ENCODE data around the gene KIF16B. TPM values are rescaled to one million over a fixed set of nuclear protein-coding genes. Genes with fewer than 3 reads are reported as not detected.

Gene KIF16B
- total RNA-seq, 6 donors from 2014 or later = 18.4 to 114 (median 26.3) TPM

DNA sequence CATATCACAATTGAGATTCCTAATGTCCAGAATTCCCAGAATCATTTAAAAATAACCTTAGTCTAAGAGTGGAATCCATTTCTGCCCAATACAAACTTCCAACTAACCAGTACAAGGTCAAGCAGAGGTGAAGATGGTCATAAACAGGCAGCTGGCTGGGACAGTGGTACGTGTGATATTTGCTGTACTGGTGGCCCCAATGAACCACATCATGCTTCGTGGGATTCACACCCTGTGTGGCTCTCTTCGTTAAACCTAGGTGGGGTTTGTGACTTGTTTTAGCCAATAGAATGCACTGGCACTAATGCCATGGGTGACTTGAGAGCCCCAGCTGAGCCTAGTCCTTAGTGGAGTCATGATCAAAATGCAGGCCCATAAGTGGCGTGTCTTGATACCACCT lies 286.6 kb downstream of the KIF16B start:
- no peaks in the 10 kb centered on the region for H3K4me1 ChIP-seq
- 87 to 88% methylated on average over 4 of the region's 4 CpGs for WGBS, 2 donors

DNA sequence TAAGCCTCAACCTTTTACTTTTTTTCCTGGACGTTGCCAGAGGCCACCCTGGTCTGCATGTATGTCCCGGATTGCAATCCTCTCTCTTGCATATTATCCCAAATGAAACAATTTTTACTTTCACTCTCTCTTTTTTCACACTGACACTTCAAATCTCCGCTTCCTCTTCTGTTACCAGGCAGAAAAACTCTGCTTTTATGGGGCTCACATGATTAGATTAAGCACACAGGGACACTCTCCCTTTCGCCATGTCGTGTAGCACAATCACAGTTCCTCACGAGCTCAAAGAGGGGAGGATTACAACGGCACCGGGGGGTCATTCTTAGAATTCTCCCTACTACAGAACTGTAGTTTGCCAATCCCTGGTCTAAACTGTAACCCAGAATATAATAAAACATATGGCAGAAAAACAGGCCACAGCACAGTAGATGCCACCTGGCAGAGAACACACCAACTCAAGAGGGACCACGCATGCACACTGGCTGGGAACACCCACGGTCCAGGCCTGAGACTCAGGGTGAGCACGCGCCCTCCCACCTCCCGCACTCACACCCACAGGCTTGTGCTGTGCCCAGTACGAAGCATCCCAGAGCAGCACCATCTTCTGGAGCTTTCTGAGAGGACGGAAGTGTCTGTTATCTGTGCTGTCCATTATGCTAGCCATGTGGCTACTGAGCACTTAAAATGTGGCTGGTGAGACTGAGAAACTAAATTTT lies 288.7 kb downstream of the KIF16B start:
- DNase-seq (peak in 1 of 2 donors; percentile 31), ATAC-seq (ENCODE audit: low FRiP score in 2 of 2) (no peak)
- Histone ChIP-seq H3K36me3 (no peaks in the 10 kb centered on the region), H3K27ac (no peak overlapping the region), H3K27me3 (no peaks in the 10 kb centered on the region), H3K4me3 (no peak overlapping the region), H3K4me1 (no peaks in the 10 kb centered on the region), H3K9me3 (no peaks in the 10 kb centered on the region)
- no peak for TF ChIP-seq EP300 (IDR thresholded peaks at IDR 0.05)
- no peak for TF ChIP-seq POLR2AphosphoS5 (IDR thresholded peaks at IDR 0.05)
- TF ChIP-seq POLR2A (IDR thresholded peaks at IDR 0.05) = no peak
- TF ChIP-seq, protein P1, sequence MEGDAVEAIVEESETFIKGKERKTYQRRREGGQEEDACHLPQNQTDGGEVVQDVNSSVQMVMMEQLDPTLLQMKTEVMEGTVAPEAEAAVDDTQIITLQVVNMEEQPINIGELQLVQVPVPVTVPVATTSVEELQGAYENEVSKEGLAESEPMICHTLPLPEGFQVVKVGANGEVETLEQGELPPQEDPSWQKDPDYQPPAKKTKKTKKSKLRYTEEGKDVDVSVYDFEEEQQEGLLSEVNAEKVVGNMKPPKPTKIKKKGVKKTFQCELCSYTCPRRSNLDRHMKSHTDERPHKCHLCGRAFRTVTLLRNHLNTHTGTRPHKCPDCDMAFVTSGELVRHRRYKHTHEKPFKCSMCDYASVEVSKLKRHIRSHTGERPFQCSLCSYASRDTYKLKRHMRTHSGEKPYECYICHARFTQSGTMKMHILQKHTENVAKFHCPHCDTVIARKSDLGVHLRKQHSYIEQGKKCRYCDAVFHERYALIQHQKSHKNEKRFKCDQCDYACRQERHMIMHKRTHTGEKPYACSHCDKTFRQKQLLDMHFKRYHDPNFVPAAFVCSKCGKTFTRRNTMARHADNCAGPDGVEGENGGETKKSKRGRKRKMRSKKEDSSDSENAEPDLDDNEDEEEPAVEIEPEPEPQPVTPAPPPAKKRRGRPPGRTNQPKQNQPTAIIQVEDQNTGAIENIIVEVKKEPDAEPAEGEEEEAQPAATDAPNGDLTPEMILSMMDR (IDR thresholded peaks at IDR 0.05) = no peak
- WGBS, 2 donors = 85 to 94% methylated on average over 15 of the region's 15 CpGs

More for the DNA sequence above, 286.6 kb downstream of the KIF16B start:
- no peak for DNase-seq
- no peak overlapping the region for H3K4me3 ChIP-seq
- H3K27ac ChIP-seq = no peak overlapping the region
- no peak for ATAC-seq (ENCODE audit: low FRiP score in 2 of 2)
- H3K9me3 ChIP-seq = no peaks in the 10 kb centered on the region
- TF ChIP-seq EP300 (IDR thresholded peaks at IDR 0.05) (no peak), POLR2A (IDR thresholded peaks at IDR 0.05) (no peak), POLR2AphosphoS5 (IDR thresholded peaks at IDR 0.05) (no peak)
- TF ChIP-seq, protein P1 (IDR thresholded peaks at IDR 0.05) = no peak
- no peaks in the 10 kb centered on the region for H3K36me3 ChIP-seq
- no peaks in the 10 kb centered on the region for H3K27me3 ChIP-seq

DNA sequence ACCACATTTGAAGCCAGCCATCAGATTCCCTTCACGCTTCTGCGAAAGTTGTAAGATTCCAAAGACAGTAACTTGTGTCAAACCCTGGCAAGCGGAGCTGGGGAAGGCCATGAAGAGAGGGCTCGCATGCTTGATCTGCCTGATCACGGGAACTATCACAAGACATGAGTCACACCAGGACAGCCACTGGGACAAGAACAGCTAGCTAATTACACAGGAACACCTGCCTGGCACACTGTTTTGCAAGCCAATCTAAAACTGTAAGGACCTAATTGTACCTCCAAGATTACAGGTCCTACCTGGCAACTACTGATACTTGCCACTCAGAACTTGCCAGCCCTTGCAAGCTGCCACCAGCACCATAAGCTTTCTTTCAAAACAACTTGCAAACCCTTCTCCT lies 289.3 kb downstream of the KIF16B start:
- Histone ChIP-seq H3K4me1 (no peaks in the 10 kb centered on the region), H3K36me3 (no peaks in the 10 kb centered on the region), H3K4me3 (no peak overlapping the region), H3K27ac (no peak overlapping the region), H3K27me3 (no peaks in the 10 kb centered on the region), H3K9me3 (no peaks in the 10 kb centered on the region)
- WGBS, 2 donors = 95 to 100% methylated on average over 5 of the region's 5 CpGs
- TF ChIP-seq POLR2A (IDR thresholded peaks at IDR 0.05) (no peak), EP300 (IDR thresholded peaks at IDR 0.05) (no peak), POLR2AphosphoS5 (IDR thresholded peaks at IDR 0.05) (no peak)
- TF ChIP-seq, protein P1 (IDR thresholded peaks at IDR 0.05) = no peak
- no peak for DNase-seq
- ATAC-seq (ENCODE audit: low FRiP score in 2 of 2) = no peak

DNA sequence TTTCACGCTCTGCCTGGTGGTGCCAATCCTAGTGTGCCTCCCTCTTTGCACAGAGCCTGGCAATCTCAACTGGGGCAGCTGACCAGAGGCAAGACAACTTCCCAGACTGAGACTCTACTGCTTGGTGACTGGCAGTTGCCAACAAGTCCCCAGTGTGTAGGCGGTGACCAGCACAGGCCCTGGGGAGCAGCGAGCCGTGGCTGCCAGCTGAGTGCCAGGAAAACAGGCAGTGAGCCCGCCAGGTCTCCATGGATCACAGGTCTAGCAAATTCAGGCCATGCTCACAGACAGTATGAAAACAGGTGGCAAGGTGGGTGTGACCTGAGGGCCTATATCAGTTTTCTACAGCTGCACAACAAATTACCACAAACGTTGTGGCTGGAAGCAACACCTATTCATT lies 289.9 kb downstream of the KIF16B start:
- no peaks in the 10 kb centered on the region for H3K27me3 ChIP-seq
- no peak overlapping the region for H3K4me3 ChIP-seq
- H3K27ac ChIP-seq = no peak overlapping the region
- ATAC-seq (ENCODE audit: low FRiP score in 2 of 2) (no peak), DNase-seq (no peak)
- TF ChIP-seq, protein P1 (IDR thresholded peaks at IDR 0.05) = no peak
- TF ChIP-seq POLR2AphosphoS5 (IDR thresholded peaks at IDR 0.05) (no peak), EP300 (IDR thresholded peaks at IDR 0.05) (no peak), POLR2A (IDR thresholded peaks at IDR 0.05) (no peak)
- no peaks in the 10 kb centered on the region for H3K9me3 ChIP-seq
- no peaks in the 10 kb centered on the region for H3K36me3 ChIP-seq
- 95 to 100% methylated on average over 2 to 6 of the region's 6 CpGs for WGBS, 2 donors
- H3K4me1 ChIP-seq = no peaks in the 10 kb centered on the region

DNA sequence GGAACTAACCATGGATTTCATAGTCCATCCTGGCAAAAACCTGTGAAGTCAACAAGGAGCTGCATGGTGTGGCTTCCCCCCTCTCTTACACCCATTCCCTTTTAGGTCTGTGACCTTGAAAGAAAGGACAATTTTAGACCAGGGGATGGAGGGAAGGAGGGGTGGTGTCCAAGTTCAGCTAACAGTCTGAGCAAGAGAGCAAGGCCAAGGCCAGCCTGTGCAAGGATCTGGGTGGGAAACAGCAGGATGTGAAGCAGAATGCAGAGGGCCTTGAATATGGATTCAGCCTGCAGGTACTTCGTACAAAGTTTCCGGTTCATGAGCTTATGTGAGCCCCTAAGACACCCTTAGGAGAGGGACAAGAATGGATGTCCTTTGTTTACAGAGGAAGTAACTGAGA lies 293.0 kb downstream of the KIF16B start:
- Histone ChIP-seq H3K27me3 (no peaks in the 10 kb centered on the region), H3K36me3 (no peaks in the 10 kb centered on the region), H3K4me3 (no peak overlapping the region), H3K27ac (no peak overlapping the region), H3K9me3 (no peaks in the 10 kb centered on the region), H3K4me1 (no peaks in the 10 kb centered on the region)
- DNase-seq = no peak
- no peak for ATAC-seq (ENCODE audit: low FRiP score in 2 of 2)
- WGBS, 2 donors = 93 to 94% methylated on average over 2 of the region's 2 CpGs
- TF ChIP-seq POLR2AphosphoS5 (IDR thresholded peaks at IDR 0.05) (no peak), EP300 (IDR thresholded peaks at IDR 0.05) (no peak), POLR2A (IDR thresholded peaks at IDR 0.05) (no peak)
- TF ChIP-seq, protein P1 (IDR thresholded peaks at IDR 0.05) = no peak
